Ramos (cell line): Measurements from ENCODE around the gene UMPS.

Experiments
- in situ Hi-C: fragments of 300-500 bp; cut with MboI; formaldehyde crosslinking; loops from one replicate; pipeline ENCODE4 v1.14.3; 2022; ENCODE audit warnings: low sequenced_read_pairs; ENCODE audit not compliant: unreplicated experiment

UMPS gene

DNA sequence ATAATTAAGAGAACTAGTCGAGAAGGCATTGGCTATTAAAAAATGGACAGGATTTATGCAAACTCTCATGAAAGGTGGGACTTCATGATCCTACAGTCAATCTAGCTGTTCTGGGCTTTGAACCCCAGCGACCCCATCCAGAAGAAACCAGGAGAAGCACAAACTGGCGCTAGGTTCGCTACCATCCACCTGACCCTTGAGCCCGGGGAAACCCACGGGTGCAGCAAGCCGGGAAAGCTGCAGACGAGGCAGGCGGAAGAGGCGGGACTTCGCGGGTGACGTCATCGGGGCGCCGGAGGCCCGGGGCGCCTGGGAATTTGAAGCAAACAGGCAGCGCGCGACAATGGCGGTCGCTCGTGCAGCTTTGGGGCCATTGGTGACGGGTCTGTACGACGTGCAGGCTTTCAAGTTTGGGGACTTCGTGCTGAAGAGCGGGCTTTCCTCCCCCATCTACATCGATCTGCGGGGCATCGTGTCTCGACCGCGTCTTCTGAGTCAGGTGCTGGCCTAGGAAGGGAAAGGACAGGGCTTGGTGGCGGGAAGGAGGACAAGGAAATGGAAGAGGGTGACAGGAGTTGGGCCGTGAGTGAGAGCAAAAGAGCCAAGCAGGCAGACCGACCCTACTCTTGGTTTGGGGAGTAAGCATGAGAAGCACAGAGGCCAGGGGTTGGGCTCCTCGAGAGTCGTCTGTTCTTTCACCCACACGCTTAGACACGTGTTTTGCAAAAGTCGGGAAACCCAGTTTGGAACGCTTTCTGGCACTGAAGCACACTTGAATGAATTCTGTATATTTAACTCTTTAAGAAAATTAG is at the start of gene UMPS:
UMPS (plus strand) TSS at position 324 of the 812 bp plus-strand sequence; CDS start at position 344, 20 bp downstream.
- in situ Hi-C loops, result no loop called here

GRCh38 chr3:124680521-124680920 is 49.7 kb upstream of the UMPS start:
- in situ Hi-C loops, result no loop called here

- in situ Hi-C loops, result no loop called here
Observed at GRCh38 chr3:124682263-124682662, 48.0 kb upstream of the UMPS start.

DNA sequence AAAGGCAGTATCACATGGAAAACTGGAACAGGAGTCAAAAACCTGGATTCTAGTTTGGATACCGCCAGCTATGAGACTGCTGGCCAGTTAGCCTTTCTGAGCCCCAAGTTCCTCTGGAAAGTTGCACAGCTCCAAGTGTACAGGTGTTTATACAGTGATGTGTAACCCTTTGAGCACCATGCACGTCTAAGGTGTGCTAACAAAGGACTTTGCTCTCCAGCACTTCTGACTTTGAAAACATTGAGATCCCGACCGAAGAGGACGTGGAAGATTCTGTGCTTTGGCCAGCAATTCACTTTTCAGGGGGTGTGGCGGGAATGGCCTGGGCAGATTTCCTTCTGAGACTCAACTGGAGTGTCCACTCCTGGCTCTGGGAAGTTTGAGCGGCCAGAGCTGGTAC is 45.8 kb upstream of the UMPS start:
- in situ Hi-C loops, result no loop called here

DNA sequence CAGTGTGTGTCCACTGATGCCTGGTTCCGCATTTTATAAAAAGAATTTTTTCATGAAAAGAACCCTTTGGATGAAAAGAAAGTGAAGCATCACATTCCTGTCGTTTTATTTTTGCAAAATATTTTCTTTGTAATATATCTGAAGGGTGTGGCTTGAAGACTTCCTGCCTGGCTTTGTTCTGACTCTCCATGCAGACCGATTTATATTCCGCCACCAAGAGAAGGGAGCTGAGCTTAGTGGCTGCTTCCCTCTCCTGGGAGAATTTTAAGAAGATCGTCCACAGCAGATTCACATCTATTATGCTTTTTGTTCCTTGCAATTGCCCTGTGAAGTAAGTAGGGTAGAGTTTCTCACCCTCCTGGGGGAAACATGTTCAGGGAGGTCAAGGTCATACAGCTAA is 45.2 kb upstream of the UMPS start:
- in situ Hi-C loops, result no loop called here

GRCh38 chr3:124685481-124685880 is 44.8 kb upstream of the UMPS start:
- in situ Hi-C loops, result no loop called here

- in situ Hi-C loops, result no loop called here
Observed at GRCh38 chr3:124686028-124686670, 44.1 kb upstream of the UMPS start.

GRCh38 chr3:124688581-124689454 is 41.4 kb upstream of the UMPS start:
- in situ Hi-C loops, result no loop called here

DNA sequence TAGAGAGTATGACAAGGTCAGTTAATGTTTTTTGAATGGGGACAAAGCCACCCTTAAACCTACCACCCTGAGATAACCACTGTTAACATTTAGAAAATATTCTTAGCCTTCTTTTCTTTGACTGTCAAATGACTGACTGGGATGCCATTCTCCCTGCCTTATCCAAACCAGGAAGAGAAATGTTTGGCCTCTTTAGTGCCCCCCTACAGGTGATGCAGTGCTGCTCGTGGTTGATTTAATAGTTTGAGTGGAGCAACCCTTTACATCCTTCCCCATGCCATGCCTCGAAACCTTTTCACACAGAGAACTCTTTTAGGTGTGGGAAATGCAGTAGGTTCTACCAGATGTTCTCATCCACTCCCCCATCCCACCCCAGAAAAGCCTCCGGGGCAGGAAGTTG is 38.7 kb upstream of the UMPS start:
- in situ Hi-C loops, result loop anchor here (10.0 kb wide), 1 partner anchor 127 kb away; no protein-coding TSS in a partner anchor

- in situ Hi-C loops, result loop anchor here (10.0 kb wide), 1 partner anchor 130 kb away; no protein-coding TSS in a partner anchor
Observed at GRCh38 chr3:124694486-124694885, 35.8 kb upstream of the UMPS start.

DNA sequence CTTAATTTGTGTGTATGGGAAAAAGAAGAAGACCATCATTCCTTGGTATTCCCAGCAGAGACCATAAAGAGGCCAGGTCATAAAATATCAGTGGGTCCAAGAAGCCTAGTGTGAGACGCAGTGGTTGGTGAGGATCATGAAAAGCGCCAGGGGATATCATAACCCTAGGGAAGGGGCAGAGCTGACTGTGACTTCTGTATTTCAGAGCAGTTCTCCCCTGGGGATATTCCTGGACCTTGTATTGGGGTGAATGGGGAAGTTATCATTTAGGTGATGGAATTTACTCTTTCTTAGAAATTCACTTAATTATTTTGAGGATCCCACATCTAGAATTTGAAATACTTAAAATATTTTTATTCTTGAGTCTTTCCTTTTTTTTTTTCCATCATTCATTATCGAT is 34.9 kb upstream of the UMPS start:
- in situ Hi-C loops, result loop anchor here (10.0 kb wide), 1 partner anchor 131 kb away; no protein-coding TSS in a partner anchor

- in situ Hi-C loops, result loop anchor here (10.0 kb wide), 1 partner anchor 131 kb away; no protein-coding TSS in a partner anchor
Observed at GRCh38 chr3:124696006-124696405, 34.2 kb upstream of the UMPS start.

DNA sequence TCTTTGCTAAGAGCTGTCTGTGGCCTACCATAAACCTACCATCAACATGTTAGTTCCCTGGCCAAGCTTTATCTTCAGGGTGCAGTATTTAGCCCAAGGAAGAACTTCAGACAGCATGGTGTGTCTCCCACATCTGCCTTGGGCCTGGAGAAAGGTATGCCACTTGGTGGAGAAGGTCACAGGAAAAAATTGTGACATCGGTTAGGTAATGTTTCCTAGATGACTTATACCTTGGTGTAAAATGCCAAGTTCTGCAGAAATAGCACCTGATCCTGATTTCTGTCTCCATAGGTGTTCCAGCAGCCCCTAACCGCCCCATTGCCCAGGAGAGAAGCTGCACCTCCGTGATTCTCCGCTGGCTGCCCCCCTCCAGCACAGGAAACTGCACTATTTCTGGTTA is 33.0 kb upstream of the UMPS start:
- in situ Hi-C loops, result loop anchor here (10.0 kb wide), 1 partner anchor 133 kb away; no protein-coding TSS in a partner anchor

DNA sequence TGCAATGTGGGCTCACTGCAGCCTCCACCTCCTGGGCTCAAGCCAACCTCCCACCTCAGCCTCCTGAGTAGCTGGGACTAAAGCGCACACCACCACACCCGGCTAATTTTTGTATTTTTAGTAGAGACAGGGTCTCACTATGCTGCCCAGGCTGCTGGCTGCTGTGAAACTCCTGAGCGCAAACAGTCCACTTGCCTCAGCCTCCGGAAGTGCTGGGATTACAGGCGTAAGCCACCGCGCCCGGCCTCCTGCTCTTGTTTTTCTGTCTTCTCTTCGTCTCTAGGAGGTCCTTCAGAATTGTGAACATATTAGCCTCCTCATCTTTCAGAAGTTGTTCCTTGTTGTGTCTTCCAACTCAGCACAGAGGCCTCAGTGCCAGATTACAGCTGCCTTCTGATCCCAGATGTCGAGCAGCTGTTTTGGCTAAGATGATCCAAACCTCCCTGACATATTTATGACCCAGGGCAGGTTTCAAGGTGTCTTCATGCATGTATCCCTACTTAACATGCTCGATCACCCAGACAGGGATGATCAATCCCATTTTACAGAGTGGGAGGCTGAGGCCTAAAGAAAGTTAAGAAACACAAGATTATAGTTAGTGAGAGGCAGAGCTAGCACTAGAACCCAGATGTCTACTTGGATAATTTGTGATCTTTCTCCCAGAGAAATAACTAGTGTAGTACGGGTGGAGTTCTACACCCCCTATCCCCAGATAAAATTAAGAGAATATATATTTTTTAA is 32.1 kb upstream of the UMPS start:
- in situ Hi-C loops, result loop anchor here (10.0 kb wide), 1 partner anchor 133 kb away; no protein-coding TSS in a partner anchor

DNA sequence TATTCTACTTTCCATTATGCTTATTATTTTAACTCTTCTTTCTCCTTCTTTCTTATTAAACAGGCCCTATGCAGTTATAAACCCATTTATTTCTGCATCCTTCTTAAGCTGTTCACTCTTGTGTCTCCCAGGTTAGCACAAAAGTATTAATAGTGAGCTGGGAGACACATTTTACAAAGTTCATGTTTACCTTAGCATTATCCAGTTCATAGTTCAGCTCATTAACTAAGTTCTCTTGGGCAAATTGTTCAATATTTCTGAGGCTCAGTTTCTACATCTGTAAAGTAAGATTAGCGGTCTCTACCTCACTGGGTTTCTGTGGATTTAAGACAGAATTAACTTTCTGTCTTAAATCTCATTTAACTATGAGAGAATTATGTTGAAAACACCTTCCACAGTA is 31.2 kb upstream of the UMPS start:
- in situ Hi-C loops, result loop anchor here (10.0 kb wide), 1 partner anchor 134 kb away; no protein-coding TSS in a partner anchor

DNA sequence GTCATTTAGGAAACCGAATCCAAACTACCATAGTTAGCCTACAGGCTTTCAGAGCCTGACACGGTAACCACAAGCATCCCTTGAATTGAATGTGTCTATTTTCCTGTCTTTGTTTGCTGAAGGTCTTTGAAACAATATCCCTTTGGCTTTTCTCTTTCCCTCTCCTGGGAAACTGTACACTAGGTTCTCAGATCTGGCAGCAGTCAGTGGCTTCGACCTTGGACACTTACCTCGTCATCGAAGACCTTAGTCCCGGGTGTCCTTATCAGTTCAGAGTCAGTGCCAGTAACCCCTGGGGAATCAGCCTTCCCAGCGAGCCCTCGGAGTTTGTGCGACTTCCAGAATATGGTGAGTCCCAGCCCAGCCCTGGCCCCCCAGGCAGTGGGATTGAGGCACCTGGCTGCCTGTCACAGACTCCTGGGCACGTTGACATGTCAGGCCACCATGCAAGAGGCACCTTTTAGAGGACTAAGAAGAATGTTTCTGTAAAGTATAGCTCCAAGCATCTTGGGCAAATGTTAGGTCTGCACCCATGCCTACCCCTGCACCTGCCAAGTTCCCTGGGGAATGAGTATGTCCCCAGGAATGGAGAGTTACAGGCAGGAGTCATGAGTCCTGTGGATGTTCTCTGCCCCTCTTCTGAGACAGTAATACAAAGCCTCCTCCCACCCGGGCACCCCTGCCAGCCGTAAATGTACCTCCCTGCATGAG is 30.4 kb upstream of the UMPS start:
- in situ Hi-C loops, result loop anchor here (10.0 kb wide), 1 partner anchor 135 kb away; no protein-coding TSS in a partner anchor

- in situ Hi-C loops, result no loop called here
Observed at GRCh38 chr3:124700880-124701684, 29.2 kb upstream of the UMPS start.

GRCh38 chr3:124701687-124702086 is 28.6 kb upstream of the UMPS start:
- in situ Hi-C loops, result no loop called here
